Activated T-helper 2 cell treated with anti-CD3 and anti-CD28 coated beads, Interferon-gamma antibody, Interleukin-2, Interleukin-4, amounts not matched to agents 10 μg/mL and 5 μg/mL and 100 μg/mL, durations not matched to agents 14 hours and 24 hours and 36 hours (primary cell): Measurements from ENCODE around the gene S100A8. TPM values are rescaled to one million over a fixed set of nuclear protein-coding genes. Genes with fewer than 3 reads are reported as not detected.

ENCODE experiments used
- DNase-seq: peaks from one replicate; pipeline ENCODE4 v3.0.0; 2021; ENCODE audit warnings: low spot score
- H3K27ac Mint-ChIP-seq: one replicate; pipeline ENCODE4 v1.8.0; 2021; ENCODE audit warnings: mixed read lengths
- H3K27me3 Mint-ChIP-seq: one replicate; pipeline ENCODE4 v1.8.0; 2021; ENCODE audit warnings: low read depth, mixed read lengths
- H3K36me3 Mint-ChIP-seq: one replicate; pipeline ENCODE4 v1.8.0; 2021; ENCODE audit warnings: low read depth, mixed read lengths
- H3K4me1 Mint-ChIP-seq: one replicate; pipeline ENCODE4 v1.8.0; 2021; ENCODE audit warnings: low read depth, mixed read lengths
- H3K4me3 Mint-ChIP-seq: one replicate; pipeline ENCODE4 v1.8.0; 2021; ENCODE audit warnings: low read depth, mild to moderate bottlenecking, moderate library complexity, mixed read lengths
- H3K9me3 Mint-ChIP-seq: one replicate; pipeline ENCODE4 v1.8.0; 2021; ENCODE audit warnings: mixed read lengths
- intact Hi-C: fragments of 100-400 bp; cut with micrococcal nuclease; formaldehyde crosslinking; loops from one replicate; pipeline ENCODE4 v1.15.1; 2023
- total RNA-seq: library from RNA; stranded (reverse); gene quantifications from 2 replicates; pipeline ENCODE4 v1.2.3, GENCODE V29; 2022

The S100A8 gene
- total RNA-seq, 1 donor from 2014 or later, result not detected

DNA sequence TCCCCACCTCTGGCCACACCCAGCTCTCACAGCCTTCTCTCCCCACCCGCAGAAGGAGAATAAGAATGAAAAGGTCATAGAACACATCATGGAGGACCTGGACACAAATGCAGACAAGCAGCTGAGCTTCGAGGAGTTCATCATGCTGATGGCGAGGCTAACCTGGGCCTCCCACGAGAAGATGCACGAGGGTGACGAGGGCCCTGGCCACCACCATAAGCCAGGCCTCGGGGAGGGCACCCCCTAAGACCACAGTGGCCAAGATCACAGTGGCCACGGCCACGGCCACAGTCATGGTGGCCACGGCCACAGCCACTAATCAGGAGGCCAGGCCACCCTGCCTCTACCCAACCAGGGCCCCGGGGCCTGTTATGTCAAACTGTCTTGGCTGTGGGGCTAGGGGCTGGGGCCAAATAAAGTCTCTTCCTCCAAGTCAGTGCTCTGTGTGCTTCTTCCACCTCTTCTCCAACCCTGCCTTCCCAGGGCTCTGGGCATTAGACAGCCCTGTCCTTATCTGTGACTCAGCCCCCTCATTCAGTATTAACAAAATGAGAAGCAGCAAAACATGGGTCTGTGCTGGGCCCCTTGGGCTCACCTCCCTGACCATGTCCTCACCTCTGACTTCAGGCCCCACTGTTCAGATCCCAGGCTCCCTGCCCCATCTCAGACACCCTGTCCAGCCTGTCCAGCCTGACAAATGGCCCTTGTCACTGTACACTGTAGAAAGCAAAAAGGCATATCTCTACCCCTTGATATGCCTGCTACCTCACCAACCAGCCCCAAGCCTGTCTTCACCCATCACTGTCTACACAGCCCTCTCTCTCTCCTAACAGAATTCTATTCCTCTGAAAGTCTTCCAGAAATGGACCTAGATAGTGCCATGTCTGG is 30.0 kb downstream of the S100A8 start:
- intact Hi-C loops, result no loop called here
- H3K4me3 Mint-ChIP-seq, result no peak overlapping the region
- no peaks in the 10 kb centered on the region for H3K4me1 Mint-ChIP-seq
- no peaks in the 10 kb centered on the region for H3K9me3 Mint-ChIP-seq
- no peak for DNase-seq
- H3K36me3 Mint-ChIP-seq, result no peaks in the 10 kb centered on the region
- H3K27ac Mint-ChIP-seq, result no peak overlapping the region
- no peaks in the 10 kb centered on the region for H3K27me3 Mint-ChIP-seq

DNA sequence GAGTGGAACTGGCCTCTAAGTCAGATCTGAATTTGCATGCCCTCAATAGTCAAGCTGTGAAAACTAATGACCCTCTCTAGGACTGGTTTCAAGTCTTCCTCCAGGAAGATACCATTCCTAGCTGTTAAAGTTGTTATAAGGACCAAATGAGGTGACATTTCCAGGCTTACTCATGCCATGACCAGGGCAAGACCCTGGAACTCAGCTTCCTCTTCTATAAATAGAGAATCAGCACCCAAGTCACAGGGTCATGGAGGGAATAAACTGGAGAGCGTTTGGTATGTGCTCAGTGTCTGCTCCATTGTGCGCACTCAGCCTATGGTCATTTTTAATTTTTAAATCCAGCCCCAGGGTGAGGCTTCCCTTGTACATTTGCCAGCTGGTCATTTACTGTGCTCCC is 30.7 kb downstream of the S100A8 start:
- no peak for DNase-seq
- Mint-ChIP-seq H3K27me3 (no peaks in the 10 kb centered on the region), H3K4me3 (no peak overlapping the region), H3K4me1 (no peaks in the 10 kb centered on the region), H3K36me3 (no peaks in the 10 kb centered on the region), H3K27ac (no peak overlapping the region), H3K9me3 (no peaks in the 10 kb centered on the region)
- intact Hi-C loops, result no loop called here

DNA sequence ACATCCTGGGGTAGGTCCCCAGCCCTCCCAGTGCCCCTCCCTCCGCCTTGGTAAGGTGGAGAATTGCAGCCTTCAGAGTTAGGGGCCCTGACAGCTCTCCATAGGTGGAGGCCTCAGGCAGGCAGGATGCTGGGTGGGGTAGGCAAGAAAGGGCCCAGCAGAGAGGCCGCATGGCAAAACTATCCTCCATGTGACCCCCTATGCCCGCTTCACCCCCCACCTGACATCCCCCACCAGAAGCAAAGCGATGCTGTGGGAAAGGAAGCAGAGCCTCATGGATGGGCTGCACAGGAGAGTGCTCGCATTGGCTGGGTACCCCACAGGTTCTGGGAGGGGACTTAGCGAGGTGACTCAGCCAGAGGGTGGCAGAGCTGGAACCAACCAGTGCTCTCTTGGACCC is 31.6 kb downstream of the S100A8 start:
- DNase-seq, result no peak
- intact Hi-C loops, result loop anchor here (10.0 kb wide), 1 partner anchor 46 kb away; no protein-coding TSS in a partner anchor
- no peaks in the 10 kb centered on the region for H3K9me3 Mint-ChIP-seq
- no peak overlapping the region for H3K27ac Mint-ChIP-seq
- no peaks in the 10 kb centered on the region for H3K27me3 Mint-ChIP-seq
- no peaks in the 10 kb centered on the region for H3K4me1 Mint-ChIP-seq
- no peak overlapping the region for H3K4me3 Mint-ChIP-seq
- H3K36me3 Mint-ChIP-seq, result no peaks in the 10 kb centered on the region

DNA sequence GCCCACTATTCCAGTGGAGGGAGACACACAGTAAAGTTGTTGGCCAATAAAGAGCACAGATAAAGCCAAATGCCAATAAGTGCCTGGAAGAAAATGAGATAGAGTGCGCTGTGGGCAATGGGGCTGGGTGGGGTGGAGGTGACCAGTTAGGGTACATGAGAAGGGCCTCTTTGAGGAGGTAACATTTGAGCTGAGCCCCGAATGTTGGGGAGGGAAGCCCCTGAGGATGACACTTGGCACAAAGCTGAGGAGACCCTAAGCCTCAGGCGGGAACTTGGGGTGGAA is 32.2 kb downstream of the S100A8 start:
- Mint-ChIP-seq H3K27ac (no peak overlapping the region), H3K9me3 (no peaks in the 10 kb centered on the region), H3K36me3 (no peaks in the 10 kb centered on the region), H3K4me3 (no peak overlapping the region), H3K27me3 (no peaks in the 10 kb centered on the region), H3K4me1 (no peaks in the 10 kb centered on the region)
- no peak for DNase-seq
- intact Hi-C loops, result loop anchor here (10.0 kb wide), 1 partner anchor 46 kb away; no protein-coding TSS in a partner anchor

DNA sequence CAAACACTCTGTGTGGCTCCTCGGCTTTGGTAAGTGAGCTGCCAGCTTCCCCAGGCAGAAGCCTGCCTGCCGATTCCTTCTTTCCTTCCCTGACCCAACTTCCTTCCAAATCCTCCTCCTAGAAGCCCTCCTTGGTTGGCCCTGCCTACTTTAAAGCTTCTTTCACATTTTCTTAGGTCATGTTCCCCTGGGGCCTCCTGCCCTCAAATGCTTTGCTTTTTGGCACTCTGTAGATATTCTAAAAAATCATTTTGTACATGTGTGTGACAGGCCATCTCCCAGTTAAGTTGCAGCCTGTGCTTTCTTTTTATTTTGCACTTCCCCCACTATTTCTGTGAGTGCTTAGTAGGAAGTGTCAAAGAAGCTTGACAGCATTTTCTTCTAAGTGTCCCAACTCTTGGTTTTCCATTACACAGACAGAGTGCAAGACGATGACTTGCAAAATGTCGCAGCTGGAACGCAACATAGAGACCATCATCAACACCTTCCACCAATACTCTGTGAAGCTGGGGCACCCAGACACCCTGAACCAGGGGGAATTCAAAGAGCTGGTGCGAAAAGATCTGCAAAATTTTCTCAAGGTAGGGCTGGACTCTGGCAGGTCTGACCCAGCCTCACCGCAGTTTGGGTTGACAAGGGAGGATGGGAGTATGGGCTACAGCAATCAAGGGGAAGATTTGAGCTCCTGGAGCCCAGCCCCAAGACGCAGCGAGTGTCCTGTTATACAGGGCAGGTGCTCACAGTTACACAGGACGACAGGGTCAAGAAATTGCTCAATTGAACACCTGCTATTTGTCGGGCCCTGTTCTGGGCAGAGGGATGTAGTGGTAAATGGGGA is 32.8 kb downstream of the S100A8 start, which contains the start of gene S100A9:
Gene S100A9 (plus strand): TSS at position 2 of the 838 bp plus-strand sequence. CDS start 430 bp downstream, at position 432.
- no peaks in the 10 kb centered on the region for H3K27me3 Mint-ChIP-seq
- H3K4me3 Mint-ChIP-seq, result no peak within 1 kb of the TSS
- H3K9me3 Mint-ChIP-seq, result no peaks in the 10 kb centered on the region
- no peak for DNase-seq
- no peak within 1 kb of the TSS for H3K27ac Mint-ChIP-seq
- H3K4me1 Mint-ChIP-seq, result no peaks in the 10 kb centered on the region
- intact Hi-C loops, result loop anchor here (10.0 kb wide), 1 partner anchor 47 kb away; no protein-coding TSS in a partner anchor
- H3K36me3 Mint-ChIP-seq, result no peaks in the 10 kb centered on the region

DNA sequence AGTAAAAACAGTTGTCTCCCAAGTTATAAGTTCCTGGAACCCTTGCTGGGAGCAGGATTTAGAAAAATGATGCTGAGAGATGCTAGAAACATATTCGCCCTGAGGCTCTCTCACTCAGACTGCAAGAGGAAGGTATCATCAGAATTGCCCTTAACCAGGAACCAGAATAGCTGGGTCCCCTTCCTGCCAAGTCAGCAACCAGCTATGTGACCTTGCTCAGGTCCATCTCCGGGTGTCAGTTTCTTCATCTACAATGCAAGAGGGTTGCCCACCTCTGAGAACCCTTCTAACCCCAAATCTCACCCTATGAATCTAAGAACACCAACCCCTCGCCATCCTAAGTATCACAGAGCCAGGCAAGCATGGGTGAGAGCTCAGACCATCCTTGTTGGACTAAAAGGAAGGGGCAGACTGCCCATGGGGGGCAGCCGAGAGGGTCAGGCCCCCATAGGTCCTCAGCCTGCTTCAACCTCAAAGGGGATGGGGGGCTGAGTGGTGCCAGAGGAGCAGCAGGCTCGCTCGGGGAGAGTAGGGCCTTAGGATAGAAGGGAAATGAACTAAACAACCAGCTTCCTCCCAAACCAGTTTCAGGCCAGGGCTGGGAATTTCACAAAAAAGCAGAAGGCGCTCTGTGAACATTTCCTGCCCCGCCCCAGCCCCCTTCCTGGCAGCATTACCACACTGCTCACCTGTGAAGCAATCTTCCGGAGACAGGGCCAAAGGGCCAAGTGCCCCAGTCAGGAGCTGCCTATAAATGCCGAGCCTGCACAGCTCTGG is 33.6 kb downstream of the S100A8 start:
- no peak overlapping the region for H3K27ac Mint-ChIP-seq
- no peaks in the 10 kb centered on the region for H3K27me3 Mint-ChIP-seq
- intact Hi-C loops, result loop anchor here (10.0 kb wide), 1 partner anchor 48 kb away; no protein-coding TSS in a partner anchor
- H3K9me3 Mint-ChIP-seq, result no peaks in the 10 kb centered on the region
- H3K4me1 Mint-ChIP-seq, result no peaks in the 10 kb centered on the region
- DNase-seq, result no peak
- no peak overlapping the region for H3K4me3 Mint-ChIP-seq
- no peaks in the 10 kb centered on the region for H3K36me3 Mint-ChIP-seq

DNA sequence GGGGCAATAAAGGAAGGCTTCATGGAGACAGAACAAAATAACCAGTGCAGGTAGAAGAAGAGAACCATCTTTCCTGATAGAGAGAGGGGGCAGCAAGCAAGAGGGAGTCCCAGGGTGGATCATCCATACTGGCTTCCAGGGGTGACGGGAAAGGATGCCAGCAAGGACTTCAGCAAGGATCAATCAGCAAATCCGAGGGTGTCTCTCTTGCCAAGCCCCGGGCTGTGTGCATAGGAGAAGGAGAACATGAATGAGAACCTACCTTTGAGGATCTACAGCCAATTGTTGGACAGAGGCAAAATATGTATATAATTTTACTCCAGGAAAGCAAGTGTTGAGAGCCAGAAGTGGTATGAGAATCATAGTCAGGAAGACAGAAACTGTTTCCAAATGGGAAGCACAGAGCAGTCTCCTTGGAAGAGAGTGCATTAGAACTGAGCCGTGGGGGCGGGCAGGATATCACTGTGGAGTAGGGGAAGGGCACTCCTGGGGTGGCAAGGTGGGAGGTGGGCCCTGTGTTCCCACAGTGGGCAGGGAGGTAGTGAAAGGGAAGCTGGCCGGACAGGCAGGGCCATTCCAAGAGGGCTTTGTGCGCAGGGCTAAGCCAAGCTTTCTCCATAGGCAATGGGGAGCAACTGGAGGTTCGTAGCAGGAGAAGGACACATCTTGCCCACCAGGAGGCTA is 34.3 kb downstream of the S100A8 start:
- intact Hi-C loops, result loop anchor here (10.0 kb wide), 1 partner anchor 48 kb away; no protein-coding TSS in a partner anchor
- no peak overlapping the region for H3K27ac Mint-ChIP-seq
- no peak overlapping the region for H3K4me3 Mint-ChIP-seq
- H3K4me1 Mint-ChIP-seq, result no peaks in the 10 kb centered on the region
- no peaks in the 10 kb centered on the region for H3K36me3 Mint-ChIP-seq
- no peaks in the 10 kb centered on the region for H3K9me3 Mint-ChIP-seq
- no peak for DNase-seq
- H3K27me3 Mint-ChIP-seq, result no peaks in the 10 kb centered on the region

DNA sequence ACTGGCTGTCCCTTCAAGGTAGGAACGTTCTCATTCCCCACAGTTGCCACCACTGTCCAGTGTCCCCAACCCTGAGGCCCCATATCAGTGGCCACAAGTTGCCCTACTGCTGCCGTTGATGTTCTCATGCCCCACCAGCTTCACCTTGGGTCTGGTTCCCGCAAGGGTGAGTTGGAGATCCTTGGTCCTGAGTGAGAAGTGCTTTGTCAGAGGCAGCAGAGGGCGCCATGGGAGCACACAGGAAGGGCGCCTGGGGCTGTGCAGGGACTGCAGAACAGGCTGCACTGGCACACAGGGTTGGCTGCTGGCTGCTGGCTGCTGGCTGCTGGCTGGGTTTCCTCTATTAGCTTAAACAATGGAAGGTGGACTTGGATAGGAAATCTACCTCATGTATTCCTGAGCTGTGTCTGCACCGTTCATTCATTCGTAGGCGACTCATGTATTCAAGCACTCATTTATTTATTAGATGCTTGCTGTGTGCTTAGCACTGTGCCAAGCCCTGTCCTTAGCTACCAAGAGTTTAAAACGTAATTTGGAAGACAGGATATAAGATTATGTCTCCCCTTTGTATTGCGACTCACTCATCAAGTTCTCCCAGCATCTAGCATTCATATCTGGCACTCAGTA is 35.3 kb downstream of the S100A8 start:
- Mint-ChIP-seq H3K9me3 (no peaks in the 10 kb centered on the region), H3K36me3 (no peaks in the 10 kb centered on the region), H3K27ac (no peak overlapping the region), H3K4me1 (no peaks in the 10 kb centered on the region), H3K27me3 (no peaks in the 10 kb centered on the region), H3K4me3 (no peak overlapping the region)
- DNase-seq, result no peak
- intact Hi-C loops, result loop anchor here (10.0 kb wide), 1 partner anchor 49 kb away; no protein-coding TSS in a partner anchor

DNA sequence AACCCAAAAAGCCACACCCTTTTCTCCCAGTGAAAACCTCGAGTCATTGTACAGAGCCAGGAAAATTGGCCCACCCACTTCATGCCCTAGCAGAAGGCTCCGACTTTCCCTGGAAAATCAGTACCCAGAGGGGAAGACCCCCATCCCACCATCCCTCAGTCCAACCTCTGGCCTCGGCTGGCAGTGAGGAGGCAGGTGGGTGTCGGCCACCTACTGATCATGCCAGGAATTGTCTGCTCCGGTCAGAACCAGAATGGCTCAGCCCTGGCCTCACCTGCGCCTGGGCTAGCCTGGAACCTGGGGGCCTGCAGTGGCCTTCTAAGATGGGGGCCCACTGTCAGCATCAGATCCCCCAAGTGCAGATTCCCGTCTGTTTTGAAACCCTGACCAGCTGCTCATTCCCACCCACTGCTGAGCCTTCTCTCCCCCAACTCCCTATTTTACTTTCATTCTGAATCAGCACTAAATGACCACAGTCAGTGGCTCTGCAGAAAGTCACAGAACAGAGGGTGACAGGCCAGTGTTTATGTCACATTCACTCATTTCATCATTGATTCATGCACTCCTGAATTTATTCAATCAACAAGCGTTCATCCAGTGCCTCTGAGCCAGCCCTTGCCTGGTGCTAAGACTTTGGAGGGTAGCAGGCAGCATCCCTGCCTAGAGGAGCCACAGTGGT is 36.2 kb downstream of the S100A8 start:
- intact Hi-C loops, result loop anchor here (10.0 kb wide), 1 partner anchor 50 kb away; no protein-coding TSS in a partner anchor
- no peak for DNase-seq
- H3K9me3 Mint-ChIP-seq, result no peaks in the 10 kb centered on the region
- no peaks in the 10 kb centered on the region for H3K27me3 Mint-ChIP-seq
- no peaks in the 10 kb centered on the region for H3K36me3 Mint-ChIP-seq
- no peaks in the 10 kb centered on the region for H3K4me1 Mint-ChIP-seq
- H3K4me3 Mint-ChIP-seq, result no peak overlapping the region
- H3K27ac Mint-ChIP-seq, result no peak overlapping the region

DNA sequence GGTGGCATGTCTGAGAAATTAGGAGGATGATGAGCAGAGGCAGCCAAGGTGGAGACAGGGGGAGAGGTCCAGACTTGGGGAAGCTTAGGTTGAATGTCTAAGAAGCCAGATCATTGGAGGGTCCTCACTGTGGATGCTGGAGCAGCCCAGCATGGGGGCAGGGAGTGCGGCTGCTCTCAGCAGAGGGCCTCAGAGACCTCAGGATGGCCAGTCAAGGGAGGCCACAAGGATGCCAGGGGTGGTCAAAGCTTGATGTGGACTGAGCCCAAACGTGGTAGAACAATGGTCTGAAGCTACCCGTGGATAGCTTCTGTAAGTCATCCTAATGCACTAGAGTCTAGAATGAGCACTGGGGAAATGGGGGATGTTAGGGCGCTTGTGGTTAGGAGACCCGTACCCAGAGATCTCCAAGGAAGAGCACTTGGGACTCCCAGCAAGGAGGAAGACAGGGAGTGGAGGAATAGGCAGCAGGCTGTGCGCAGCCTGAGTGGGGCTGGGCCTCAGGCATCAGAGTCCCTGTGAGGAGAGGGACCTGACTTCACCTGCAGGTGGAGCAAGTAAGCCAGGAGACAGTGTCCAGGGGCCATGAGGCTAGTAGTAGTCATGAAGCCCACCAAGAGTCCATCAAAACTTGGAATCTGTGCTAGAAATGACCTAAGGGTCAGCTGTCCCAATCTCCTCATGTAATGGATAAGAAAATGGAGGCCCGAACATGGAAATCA is 37.5 kb downstream of the S100A8 start:
- Mint-ChIP-seq H3K4me1 (no peaks in the 10 kb centered on the region), H3K36me3 (no peaks in the 10 kb centered on the region), H3K27me3 (no peaks in the 10 kb centered on the region), H3K4me3 (no peak overlapping the region), H3K9me3 (no peaks in the 10 kb centered on the region), H3K27ac (no peak overlapping the region)
- intact Hi-C loops, result loop anchor here (10.0 kb wide), 1 partner anchor 51 kb away; no protein-coding TSS in a partner anchor
- no peak for DNase-seq

DNA sequence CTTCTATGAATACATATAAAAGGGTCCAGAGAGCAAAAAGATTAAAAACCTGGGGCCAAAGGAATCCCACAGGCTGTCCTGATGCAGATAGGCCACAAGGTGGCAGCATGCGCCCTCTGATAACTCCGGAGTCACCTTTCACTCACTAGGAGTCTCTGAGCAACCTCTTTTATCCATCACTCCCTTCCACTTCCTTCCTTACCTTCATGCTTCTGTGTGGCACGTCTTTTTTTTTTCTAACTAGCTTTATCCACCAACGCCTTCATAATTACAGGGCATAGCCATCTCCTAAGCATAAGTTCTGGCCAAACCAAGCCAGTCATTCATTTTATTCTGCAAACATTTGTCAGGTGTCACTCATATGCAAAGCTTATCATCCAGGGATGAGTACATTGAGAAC is 38.4 kb downstream of the S100A8 start:
- intact Hi-C loops, result loop anchor here (1.0 to 10.0 kb wide), 2 partner anchors 52 to 143 kb away; no protein-coding TSS in a partner anchor
- no peaks in the 10 kb centered on the region for H3K27me3 Mint-ChIP-seq
- H3K27ac Mint-ChIP-seq, result no peak overlapping the region
- no peak overlapping the region for H3K4me3 Mint-ChIP-seq
- H3K36me3 Mint-ChIP-seq, result no peaks in the 10 kb centered on the region
- no peaks in the 10 kb centered on the region for H3K4me1 Mint-ChIP-seq
- peak; percentile 31 for DNase-seq
- H3K9me3 Mint-ChIP-seq, result no peaks in the 10 kb centered on the region
